Left lung (tissue), 10 donors: ENCODE results near the gene HECTD2. TPM values are rescaled to one million over a fixed set of nuclear protein-coding genes. Genes with fewer than 3 reads are reported as not detected.

Source experiments
- ATAC-seq: fragments of 200-7000 bp; cut with Tn5 transposase; one replicate; pipeline ENCODE4 v1.9.1; 2020; ENCODE audit warnings: moderate library complexity
- DNase-seq, 4 donors: peaks; one replicate each; pipeline ENCODE4 v3.0.0-alpha.2; 2013 to 2020
- H3K27ac ChIP-seq, 2 donors: fragments of 200-600 bp; sonication (generic) in 1 of 2; one replicate each; pipeline versions ENCODE4 v1.5.0 to v1.8.0; 2020 to 2021
- H3K27me3 ChIP-seq, 2 donors: fragments of 200-600 bp; sonication (generic) in 1 of 2; one replicate each; pipeline versions ENCODE4 v1.5.0 to v1.8.0; 2020 to 2021
- H3K36me3 ChIP-seq, 2 donors: fragments of 200-600 bp; sonication (generic) in 1 of 2; one replicate each; pipeline versions ENCODE4 v1.5.0 to v1.8.0; 2020 to 2021
- H3K4me1 ChIP-seq, 2 donors: fragments of 200-600 bp; one replicate each; pipeline ENCODE4 v1.8.0; 2021
- H3K4me3 ChIP-seq, 2 donors: fragments of 200-600 bp; sonication (generic) in 1 of 2; one replicate each; pipeline versions ENCODE4 v1.5.0 to v1.8.0; 2020 to 2021; ENCODE audit warnings: mild to moderate bottlenecking in 1 of 2
- H3K9me3 ChIP-seq, 2 donors: fragments of 200-600 bp; sonication (generic) in 1 of 2; one replicate each; pipeline versions ENCODE4 v1.5.0 to v1.8.0; 2020 to 2021
- CTCF ChIP-seq, 2 donors: fragments of 200-600 bp; sonication (generic) in 1 of 2; IDR thresholded peaks; one replicate each; pipeline versions ENCODE4 v1.5.0 to v1.8.0; 2021; ENCODE audit warnings: antibody characterized with exemption in 2 of 2
- intact Hi-C, 2 donors: fragments of 100-400 bp; cut with DNase I; formaldehyde crosslinking; loops; one replicate each; pipeline versions ENCODE4 v1.11.2 to v1.14.2; 2022
- polyA plus RNA-seq, 6 donors: library from polyadenylated mRNA; unstranded; fragments of 120-200 nt; gene quantifications; one replicate each; pipeline ENCODE4 v1.2.1, GENCODE V29; 2013; ENCODE audit not compliant: insufficient read length in 6 of 6
- total RNA-seq, 2 donors: library from RNA; stranded (reverse); fragmentation: NEBNext Ultra II Directional; extraction: Animal tissue kit (Norgen Biotek cat#: 25700); gene quantifications; one replicate each; pipeline ENCODE4 v1.2.1, GENCODE V29; 2021
- donor health status: DM: no; HTN: yes; CAD: no.
- donor health status: DM: no; HTN: no; CAD: no.

HECTD2 gene
- total and polyA plus RNA-seq, 8 donors, result 9.9 to 89.1 (median 74.7) TPM

GRCh38 chr10:91412354-91413087 lies 2.4 kb downstream of the HECTD2 start:
- intact Hi-C loops, result no loop called here
- no peak for TF ChIP-seq CTCF (IDR thresholded peaks at IDR 0.05)
- Histone ChIP-seq H3K36me3 (no peaks in the 10 kb centered on the region), H3K4me3 (no peak overlapping the region), H3K27ac (peak overlapping the region in 1 of 2 donors; percentile 13), H3K4me1 (peaks cover 15 to 26% of the 10 kb centered on the region in 2 donors), H3K9me3 (no peaks in the 10 kb centered on the region), H3K27me3 (no peaks in the 10 kb centered on the region)
- DNase-seq, result peak in 1 of 4 donors; percentile 26
- ATAC-seq, result no peak

GRCh38 chr10:91415816-91416215 lies 5.7 kb downstream of the HECTD2 start:
- H3K27me3 ChIP-seq, result no peaks in the 10 kb centered on the region
- peak overlapping the region in 1 of 2 donors; percentile 36 for H3K27ac ChIP-seq
- H3K4me1 ChIP-seq, result peaks cover 17 to 23% of the 10 kb centered on the region in 2 donors
- H3K36me3 ChIP-seq, result no peaks in the 10 kb centered on the region
- H3K9me3 ChIP-seq, result no peaks in the 10 kb centered on the region
- intact Hi-C loops, result no loop called here
- DNase-seq (no peak), ATAC-seq (no peak)
- no peak overlapping the region for H3K4me3 ChIP-seq
- TF ChIP-seq CTCF (IDR thresholded peaks at IDR 0.05), result no peak

- H3K4me3 ChIP-seq, result no peak overlapping the region
- peaks cover 12 to 23% of the 10 kb centered on the region in 2 donors for H3K4me1 ChIP-seq
- no peak for TF ChIP-seq CTCF (IDR thresholded peaks at IDR 0.05)
- intact Hi-C loops, result no loop called here
- ATAC-seq (peak; percentile 34), DNase-seq (peak in 2 of 4 donors; percentile 24 to 34)
- H3K27me3 ChIP-seq, result no peaks in the 10 kb centered on the region
- peak overlapping the region in 1 of 2 donors; percentile 36 for H3K27ac ChIP-seq
- H3K36me3 ChIP-seq, result no peaks in the 10 kb centered on the region
- no peaks in the 10 kb centered on the region for H3K9me3 ChIP-seq
These were observed 6.3 kb downstream of the HECTD2 start for GRCh38 chr10:91416339-91416855.

- H3K27ac ChIP-seq, result no peak overlapping the region
- no peak overlapping the region for H3K4me3 ChIP-seq
- ATAC-seq (no peak), DNase-seq (no peak)
- intact Hi-C loops, result no loop called here
- H3K9me3 ChIP-seq, result no peaks in the 10 kb centered on the region
- no peak for TF ChIP-seq CTCF (IDR thresholded peaks at IDR 0.05)
- H3K4me1 ChIP-seq, result peaks cover 7 to 18% of the 10 kb centered on the region in 2 donors
- H3K27me3 ChIP-seq, result no peaks in the 10 kb centered on the region
- no peaks in the 10 kb centered on the region for H3K36me3 ChIP-seq
These were observed 8.3 kb downstream of the HECTD2 start for GRCh38 chr10:91418416-91418815.

GRCh38 chr10:91420868-91421267 lies 10.7 kb downstream of the HECTD2 start:
- Histone ChIP-seq H3K4me1 (peaks cover 7 to 12% of the 10 kb centered on the region in 2 donors), H3K36me3 (no peaks in the 10 kb centered on the region), H3K9me3 (no peaks in the 10 kb centered on the region), H3K27ac (no peak overlapping the region), H3K4me3 (no peak overlapping the region), H3K27me3 (no peaks in the 10 kb centered on the region)
- ATAC-seq (no peak), DNase-seq (no peak)
- intact Hi-C loops, result no loop called here
- TF ChIP-seq CTCF (IDR thresholded peaks at IDR 0.05), result no peak
